HT-29 (cell line): ENCODE data around the gene PTPRN2. TPM values are rescaled to one million over a fixed set of nuclear protein-coding genes. Genes with fewer than 3 reads are reported as not detected.

ENCODE experiments used
- DNase-seq: peaks from one replicate; pipeline ENCODE4 v3.0.0-alpha.2; 2015; ENCODE audit warnings: low spot score
- total RNA-seq: library from RNA; depleted of rRNA; stranded (reverse); fragments of >200 nt; shearing (Covaris generic); gene quantifications from 2 replicates; pipeline ENCODE4 v1.2.3, GENCODE V29; 2014

PTPRN2 gene
- total RNA-seq, 1 experiment from 2014 or later: 1.7 TPM

GRCh38 chr7:157550300-157551275 lies 1037.0 kb downstream of the PTPRN2 start:
- DNase-seq: no peak

GRCh38 chr7:157549612-157550299 lies 1037.9 kb downstream of the PTPRN2 start:
- DNase-seq: no peak

- no peak for DNase-seq
Observed at GRCh38 chr7:157548691-157549303, 1038.8 kb downstream of the PTPRN2 start.

DNA sequence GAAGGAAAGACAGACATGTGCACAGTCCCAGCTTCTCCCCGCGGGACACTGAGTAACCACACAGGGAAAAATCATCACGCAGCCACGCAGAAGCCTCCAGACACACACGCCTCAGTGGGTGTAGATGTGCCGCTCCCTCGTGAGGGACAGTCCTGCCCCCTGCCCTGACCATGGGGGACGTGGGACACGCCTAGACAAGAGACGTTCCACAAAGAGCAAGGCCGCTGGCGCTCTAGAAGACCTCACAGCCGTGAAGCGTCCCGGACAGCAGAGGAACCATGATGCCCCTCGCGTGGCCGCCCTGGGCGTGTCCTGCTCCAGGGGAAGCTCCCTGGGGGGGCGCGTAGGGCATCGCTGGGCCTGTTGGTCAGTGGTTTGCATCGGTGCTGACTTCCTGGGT lies 1040.0 kb downstream of the PTPRN2 start:
- DNase-seq: no peak

DNA sequence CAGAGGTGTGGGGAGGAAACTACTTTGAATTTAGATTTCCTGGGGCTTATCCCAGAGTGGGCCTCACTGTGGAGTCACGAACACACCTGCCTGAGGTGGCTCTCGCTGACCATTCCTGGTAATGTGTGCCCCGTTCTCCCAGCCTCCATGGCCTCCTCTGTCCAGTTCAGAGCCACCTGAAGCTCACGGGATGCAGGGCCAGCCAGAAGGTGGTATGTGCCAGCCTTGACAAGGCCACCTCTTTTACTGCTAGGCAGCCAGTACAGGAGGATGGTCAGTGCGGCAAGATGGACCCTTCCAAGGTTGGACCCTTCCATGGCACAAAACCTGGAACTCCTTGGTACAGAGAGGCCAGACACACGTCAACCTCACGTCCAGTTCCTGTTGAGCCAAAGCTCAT lies 1040.5 kb downstream of the PTPRN2 start:
- no peak for DNase-seq

DNA sequence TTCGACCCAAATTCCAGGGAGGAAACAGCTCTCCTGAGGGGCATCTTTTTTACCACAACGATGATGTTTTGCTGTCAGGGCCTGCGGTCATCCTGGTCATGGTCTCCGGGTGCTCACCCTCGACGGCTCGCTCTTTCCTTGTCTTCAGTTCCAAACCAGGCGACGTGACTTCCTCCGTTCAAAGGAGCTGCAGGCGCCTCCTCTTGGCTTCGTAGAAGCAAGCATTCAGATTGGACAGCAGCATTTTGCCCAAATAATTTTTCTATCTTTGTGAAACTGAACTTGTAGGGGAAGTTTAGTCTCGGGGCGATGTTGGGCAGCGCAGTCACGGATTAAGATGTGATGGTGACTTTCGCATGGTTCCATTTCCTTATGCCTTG lies 1042.0 kb downstream of the PTPRN2 start:
- no peak for DNase-seq

DNA sequence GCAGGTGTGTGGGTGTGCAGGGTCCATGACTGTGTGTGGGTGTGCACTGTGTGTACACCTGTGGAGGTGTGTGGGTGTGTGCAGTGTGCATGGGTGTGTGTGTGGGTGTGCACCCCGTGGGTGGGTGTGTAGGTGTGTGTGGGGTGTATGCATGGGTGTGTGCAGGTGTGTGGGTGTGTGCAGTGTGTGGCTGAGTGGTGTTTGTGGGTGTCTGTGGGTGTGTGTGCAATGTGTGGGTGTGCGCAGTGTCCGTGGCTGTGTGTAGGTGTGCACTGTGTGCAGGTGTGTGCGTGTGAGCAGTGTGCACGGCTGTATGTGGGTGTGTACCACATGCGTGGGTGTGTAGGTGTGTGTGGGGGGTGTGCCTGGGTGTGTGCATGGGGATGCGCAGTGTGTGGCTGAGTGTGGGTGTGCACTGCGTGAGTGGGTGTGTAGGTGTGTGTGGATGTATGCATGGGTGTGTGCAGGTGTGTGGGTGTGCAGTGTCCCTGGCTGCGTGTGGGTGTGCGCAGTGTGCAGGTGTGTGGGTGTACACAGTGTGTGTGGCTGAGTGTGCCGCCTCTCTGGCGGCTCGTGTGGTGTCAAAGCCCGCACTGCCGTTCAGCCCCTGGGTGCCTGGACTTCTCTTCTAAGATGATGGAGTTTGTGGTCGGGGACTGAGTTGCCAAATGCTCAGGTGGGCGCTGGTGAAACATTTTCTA lies 1042.5 kb downstream of the PTPRN2 start:
- no peak for DNase-seq

GRCh38 chr7:157544226-157544625 lies 1043.4 kb downstream of the PTPRN2 start:
- no peak for DNase-seq

- DNase-seq: no peak
Observed at GRCh38 chr7:157543791-157544190, 1043.8 kb downstream of the PTPRN2 start.

GRCh38 chr7:157543276-157543675 lies 1044.3 kb downstream of the PTPRN2 start:
- no peak for DNase-seq

DNA sequence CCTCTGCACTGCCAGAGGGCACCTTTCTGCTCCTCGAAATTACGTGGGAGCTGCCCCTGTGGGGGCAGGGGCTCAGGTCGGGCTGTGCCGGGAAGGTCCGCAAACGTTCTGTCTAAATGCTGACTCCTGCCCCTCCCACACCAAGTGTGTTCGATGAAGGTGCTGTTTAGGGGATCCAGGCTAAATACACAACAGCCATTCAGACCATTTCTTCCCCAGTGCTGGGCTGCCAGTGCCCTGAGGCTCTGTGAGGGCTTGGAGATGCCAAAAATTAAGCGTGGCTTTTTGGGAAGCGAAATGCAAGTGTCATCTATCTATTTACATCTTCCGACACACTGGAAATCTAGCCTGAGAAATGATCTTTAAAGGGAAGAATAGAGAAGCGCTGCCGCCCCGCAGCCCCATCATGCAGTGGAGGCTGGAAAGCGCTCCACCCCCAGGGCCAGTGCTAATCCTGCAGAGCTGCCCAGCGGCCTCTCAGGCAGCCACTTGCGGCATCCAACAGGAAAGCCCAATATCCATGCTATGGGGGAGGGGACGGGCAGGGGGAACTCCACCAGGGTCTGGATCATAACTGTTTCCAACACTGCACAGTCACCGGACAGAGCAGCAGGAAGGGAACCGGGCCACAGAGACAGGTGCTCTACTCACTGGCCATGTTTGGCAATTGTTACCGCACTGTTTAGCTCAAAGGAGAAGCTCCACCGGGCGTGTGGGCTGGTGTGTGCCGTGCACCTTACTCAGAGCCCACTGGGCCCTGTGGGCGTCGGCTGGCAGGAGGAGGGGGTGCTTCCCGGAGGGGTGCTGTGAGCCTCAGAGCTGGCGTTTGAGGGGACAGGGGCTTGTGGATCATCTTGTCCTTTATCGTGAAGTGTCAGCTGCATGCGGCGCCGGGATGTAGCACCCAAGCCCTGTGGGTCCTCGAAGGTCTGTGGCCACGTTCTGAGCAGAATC lies 1045.3 kb downstream of the PTPRN2 start:
- DNase-seq: no peak

DNA sequence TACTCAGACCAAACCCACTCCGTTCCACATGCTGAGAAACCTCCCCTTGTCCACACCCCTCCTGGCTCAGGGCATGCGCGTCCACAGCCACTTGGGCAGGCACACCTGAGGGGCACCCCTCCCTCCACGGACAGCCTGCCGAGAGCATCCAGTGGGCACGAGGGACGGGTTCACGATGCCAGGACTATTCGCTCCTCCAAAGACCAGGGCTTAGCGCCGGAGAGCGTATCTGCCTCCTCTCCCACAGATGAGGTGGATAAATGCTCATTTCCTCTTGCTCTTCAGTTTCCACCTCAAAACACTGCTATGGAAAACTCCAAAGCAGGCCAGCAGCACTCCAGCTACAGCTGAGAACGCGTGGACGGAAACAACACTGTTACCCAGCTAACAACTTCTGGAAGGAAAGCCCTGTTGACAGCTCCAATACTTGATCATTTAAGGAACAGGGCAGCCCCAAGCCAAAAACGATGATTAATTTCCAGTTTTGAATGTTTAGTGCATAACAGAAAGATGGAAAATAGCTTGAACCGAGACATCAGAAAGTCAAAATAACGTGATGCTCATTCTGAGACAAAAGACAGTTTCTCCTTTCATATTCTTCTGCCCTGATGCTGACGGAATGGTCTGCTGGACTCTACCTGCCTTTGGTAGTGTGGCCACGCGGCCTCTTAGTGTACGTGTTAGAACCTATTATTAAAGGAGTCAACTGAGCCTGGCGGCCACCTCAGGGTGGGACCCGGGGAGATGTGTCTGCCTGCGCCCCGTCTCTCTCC lies 1046.1 kb downstream of the PTPRN2 start:
- DNase-seq: no peak

DNA sequence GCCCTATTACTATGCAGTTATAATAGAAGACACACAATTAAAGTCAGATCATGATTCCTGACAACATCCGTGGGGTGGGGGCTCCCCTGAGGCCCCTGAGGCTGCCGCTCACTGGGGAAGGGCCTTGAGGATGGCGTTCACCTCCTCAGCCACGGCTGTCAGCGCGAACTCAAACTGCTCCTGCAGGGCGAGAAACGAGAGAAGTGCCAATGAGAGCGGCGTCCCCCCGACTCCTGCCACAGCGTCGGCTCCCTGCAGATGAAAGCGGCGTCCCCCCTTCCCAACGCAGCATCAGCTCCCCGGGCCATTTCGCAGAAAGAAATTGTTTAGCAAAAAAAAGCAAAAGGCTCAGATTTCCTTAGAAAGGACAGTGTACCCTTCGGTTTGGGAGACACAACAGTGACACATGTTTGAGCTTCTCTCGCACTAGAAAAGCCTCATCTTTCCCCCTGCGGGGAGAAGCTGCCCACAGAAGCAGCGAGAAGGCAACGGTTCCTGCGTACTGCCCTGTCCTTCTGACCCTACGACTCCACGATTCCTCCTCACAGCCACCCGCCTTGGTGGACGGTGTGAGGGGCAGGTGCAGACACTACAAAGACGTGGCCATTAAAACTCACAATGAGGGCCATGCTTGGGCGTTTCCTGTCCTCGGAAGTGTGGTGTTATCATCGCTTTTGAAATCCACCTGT lies 1046.9 kb downstream of the PTPRN2 start:
- DNase-seq: no peak

DNA sequence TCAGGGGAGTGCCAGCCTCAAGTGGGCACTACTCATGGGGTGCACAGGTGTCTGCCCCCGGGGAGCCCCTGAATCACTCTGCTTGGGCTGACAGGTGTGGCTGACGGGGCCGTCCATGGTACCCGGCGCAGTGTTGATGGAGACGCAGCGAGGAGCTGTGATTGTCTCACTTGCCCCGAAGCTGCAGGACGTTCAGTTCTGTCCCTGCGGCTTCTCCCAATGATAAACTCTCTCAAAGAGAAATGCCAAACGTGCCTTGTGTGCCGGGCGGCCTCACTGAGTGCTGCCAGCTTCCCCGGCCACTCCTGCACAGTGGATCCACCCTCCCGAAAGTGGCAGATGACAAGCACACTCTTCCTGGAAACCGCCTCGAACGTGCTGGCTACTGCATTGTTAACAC lies 1047.6 kb downstream of the PTPRN2 start:
- DNase-seq: no peak

- no peak for DNase-seq
Observed at GRCh38 chr7:157539521-157539920, 1048.1 kb downstream of the PTPRN2 start.

DNA sequence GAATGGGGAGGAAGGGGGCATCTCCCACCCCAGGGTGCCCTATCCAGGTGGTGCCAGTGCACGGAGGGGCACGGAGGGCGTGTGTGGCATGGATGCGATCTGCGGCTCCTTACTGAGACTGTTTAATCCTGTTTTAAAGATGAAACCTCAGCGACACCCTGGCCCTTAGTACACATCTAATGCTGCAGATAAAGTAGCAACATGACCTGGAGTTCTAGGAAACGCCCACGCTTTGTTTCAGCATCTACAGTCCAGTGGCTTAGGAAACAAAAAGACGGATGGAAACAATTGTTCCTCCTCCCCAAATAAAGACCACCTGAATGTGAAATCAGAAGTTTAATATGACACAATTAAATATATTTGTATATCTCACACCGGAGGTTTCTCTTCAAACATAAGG lies 1048.9 kb downstream of the PTPRN2 start:
- DNase-seq: no peak

GRCh38 chr7:157538321-157538720 lies 1049.3 kb downstream of the PTPRN2 start:
- no peak for DNase-seq

- DNase-seq: no peak
Observed at GRCh38 chr7:157537056-157537455, 1050.6 kb downstream of the PTPRN2 start.

DNA sequence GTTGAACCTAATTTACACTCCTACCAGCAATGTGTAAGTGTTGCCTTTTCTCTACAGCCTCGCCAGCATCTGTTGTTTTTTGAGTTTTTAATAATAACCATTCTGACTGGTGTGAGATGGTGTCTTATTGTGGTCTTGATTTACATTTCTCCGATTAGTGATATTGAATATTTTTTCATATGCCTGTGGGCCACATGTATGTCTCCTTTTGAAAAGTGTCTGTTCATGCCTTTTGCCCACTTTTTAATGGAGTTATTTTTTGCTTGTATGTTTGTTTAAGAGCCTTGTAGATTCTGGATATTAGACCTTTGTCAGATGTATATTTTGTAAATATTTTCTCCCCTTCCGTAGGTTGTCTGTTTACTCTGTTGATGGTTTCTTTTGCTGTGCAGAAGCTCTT lies 1055.6 kb downstream of the PTPRN2 start:
- no peak for DNase-seq
